ENCODE results near the gene TGM1.

DNA sequence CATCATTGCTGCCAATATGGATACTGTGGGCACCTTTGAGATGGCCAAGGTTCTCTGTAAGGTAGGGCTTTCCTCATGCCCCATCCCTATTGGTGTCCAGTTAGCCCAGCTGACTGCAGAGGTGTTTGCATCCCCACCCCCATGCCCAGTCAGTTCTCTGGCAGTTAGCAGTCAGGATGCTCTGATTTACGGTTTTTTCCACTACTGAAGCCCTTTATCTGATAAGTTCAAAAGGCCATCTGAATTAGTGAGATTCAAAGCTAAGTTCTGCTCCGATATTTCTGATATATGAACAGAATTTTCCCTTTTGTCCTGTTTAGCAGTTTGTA lies 29.5 kb downstream of the TGM1 start:
- TF ChIP-seq CTCF (IDR thresholded peaks at IDR 0.05) (no peak), EZH2 (IDR thresholded peaks at IDR 0.05; ENCODE audit: borderline replicate concordance, insufficient read depth, low read depth, low read length, poor library complexity, severe bottlenecking) (no peak)

Data from B cell (primary cell).